Gastroesophageal sphincter (tissue), 4 donors: ENCODE measurements around the gene PRKCQ. TPM values are rescaled to one million over a fixed set of nuclear protein-coding genes. Genes with fewer than 3 reads are reported as not detected.
A peak's percentile ranks its signal among the peaks of the same experiment; 100 is the strongest.

ENCODE experiments used
- ATAC-seq: fragments of 150-250 bp; one replicate; pipeline ENCODE4 v1.9.1; 2016; ENCODE audit warnings: mild to moderate bottlenecking, moderate library complexity
- H3K27ac ChIP-seq, 4 donors: fragments of 200-600 bp; sonication (generic) in 3 of 4; 1 replicate in 3 of 4; 2 replicates in 1 of 4; pipeline ENCODE4 v1.5.1; 2016 to 2019
- H3K27me3 ChIP-seq: fragments of 200-600 bp; sonication (generic); one replicate; pipeline ENCODE4 v1.5.1; 2019
- H3K36me3 ChIP-seq, 2 donors: fragments of 200-600 bp; sonication (generic); one replicate each; pipeline ENCODE4 v1.5.1; 2019; ENCODE audit warnings: control low read depth in 1 of 2
- H3K4me1 ChIP-seq, 3 donors: fragments of 200-600 bp; sonication (generic); 1 replicate in 2 of 3; 2 replicates in 1 of 3; pipeline ENCODE4 v1.5.1; 2016 to 2019; ENCODE audit warnings: control low read depth in 2 of 3
- H3K4me3 ChIP-seq, 2 donors: fragments of 200-600 bp; sonication (generic); one replicate each; pipeline ENCODE4 v1.5.1; 2019; ENCODE audit warnings: mild to moderate bottlenecking in 1 of 2, moderate library complexity in 1 of 2
- H3K9me3 ChIP-seq, 3 donors: fragments of 200-600 bp; sonication (generic); one replicate each; pipeline ENCODE4 v1.5.1; 2017 to 2019; ENCODE audit warnings: control low read depth in 2 of 3
- CTCF ChIP-seq, 4 experiments: fragments of 200-600 bp in 2 of 4; fragments of 450-650 bp in 2 of 4; sonication (generic) in 1 of 4; IDR thresholded peaks; one replicate each; pipeline ENCODE4 v1.5.1; 2017 to 2019; ENCODE audit warnings: antibody characterized with exemption in 4 of 4, mild to moderate bottlenecking in 2 of 4, moderate library complexity in 2 of 4
- EP300 ChIP-seq: sonication (generic); formaldehyde crosslinking; IDR thresholded peaks from one replicate; pipeline ENCODE4 v1.6.1; 2017; ENCODE audit warnings: antibody characterized with exemption, mild to moderate bottlenecking
- POLR2A ChIP-seq, 2 donors: fragments of 450-650 bp; IDR thresholded peaks; one replicate each; pipeline ENCODE4 v1.6.1; 2017; ENCODE audit warnings: antibody characterized with exemption in 2 of 2, mild to moderate bottlenecking in 2 of 2, moderate library complexity in 1 of 2
- POLR2AphosphoS5 ChIP-seq: sonication (generic); formaldehyde crosslinking; IDR thresholded peaks from one replicate; pipeline ENCODE4 v1.6.1; 2017; ENCODE audit warnings: antibody characterized with exemption
- WGBS, 2 donors: methylation state at CpG; one replicate each; pipeline ENCODE4 v1.1.5; 2018; ENCODE audit warnings: low coverage in 1 of 2; 5-methylcytosine and 5-hydroxymethylcytosine counted together
- total RNA-seq, 4 donors: library from RNA; depleted of rRNA; stranded (reverse); fragments of >200 nt; gene quantifications; one replicate each; pipeline ENCODE4 v1.1.0, GENCODE V29; 2016

PRKCQ gene
- total RNA-seq, 4 donors from 2014 or later: 2.0 to 7.6 (median 4.3) TPM

- Histone ChIP-seq H3K27ac (no peak overlapping the region), H3K9me3 (no peaks in the 10 kb centered on the region), H3K36me3 (no peaks in the 10 kb centered on the region), H3K27me3 (no peaks in the 10 kb centered on the region), H3K4me3 (no peak overlapping the region), H3K4me1 (no peaks in the 10 kb centered on the region)
- no peak for TF ChIP-seq CTCF (IDR thresholded peaks at IDR 0.05)
- TF ChIP-seq EP300: no peak
- no peak for TF ChIP-seq POLR2A (IDR thresholded peaks at IDR 0.05)
- no peak for TF ChIP-seq POLR2AphosphoS5
- ATAC-seq: peak; percentile 7
- 79 to 88% methylated on average over 9 to 17 of the region's 18 CpGs for WGBS, 2 donors
These were observed 49.8 kb downstream of the PRKCQ start for GRCh38 chr10:6530211-6530840.

GRCh38 chr10:6528198-6528950 is 51.7 kb downstream of the PRKCQ start:
- TF ChIP-seq EP300: no peak
- no peak for TF ChIP-seq POLR2AphosphoS5
- TF ChIP-seq POLR2A (IDR thresholded peaks at IDR 0.05): no peak
- TF ChIP-seq CTCF (IDR thresholded peaks at IDR 0.05): no peak
- H3K36me3 ChIP-seq: no peaks in the 10 kb centered on the region
- no peaks in the 10 kb centered on the region for H3K9me3 ChIP-seq
- 83 to 93% methylated on average over 8 to 9 of the region's 12 CpGs for WGBS, 2 donors
- no peaks in the 10 kb centered on the region for H3K4me1 ChIP-seq
- ATAC-seq: no peak
- H3K27ac ChIP-seq: no peak overlapping the region
- H3K27me3 ChIP-seq: no peaks in the 10 kb centered on the region
- no peak overlapping the region for H3K4me3 ChIP-seq

GRCh38 chr10:6525599-6526165 is 54.4 kb downstream of the PRKCQ start:
- Histone ChIP-seq H3K4me1 (no peaks in the 10 kb centered on the region), H3K27ac (no peak overlapping the region), H3K36me3 (no peaks in the 10 kb centered on the region), H3K4me3 (no peak overlapping the region), H3K27me3 (no peaks in the 10 kb centered on the region), H3K9me3 (no peaks in the 10 kb centered on the region)
- WGBS, 2 donors: 73 to 82% methylated on average over 3 to 4 of the region's 4 CpGs
- ATAC-seq: no peak
- no peak for TF ChIP-seq POLR2AphosphoS5
- TF ChIP-seq CTCF (IDR thresholded peaks at IDR 0.05): no peak
- no peak for TF ChIP-seq POLR2A (IDR thresholded peaks at IDR 0.05)
- no peak for TF ChIP-seq EP300

- Histone ChIP-seq H3K9me3 (no peaks in the 10 kb centered on the region), H3K4me1 (no peaks in the 10 kb centered on the region), H3K27me3 (peaks cover 3% of the 10 kb centered on the region), H3K27ac (no peak overlapping the region), H3K4me3 (no peak overlapping the region), H3K36me3 (no peaks in the 10 kb centered on the region)
- ATAC-seq: no peak
- WGBS, 2 donors: 89 to 100% methylated on average over 2 to 6 of the region's 6 CpGs
- TF ChIP-seq POLR2A (IDR thresholded peaks at IDR 0.05) (no peak), CTCF (IDR thresholded peaks at IDR 0.05) (no peak), POLR2AphosphoS5 (no peak), EP300 (no peak)
These were observed 57.8 kb downstream of the PRKCQ start for GRCh38 chr10:6522230-6522629.
